ENCODE data around the gene CD79B. TPM values are rescaled to one million over a fixed set of nuclear protein-coding genes. Genes with fewer than 3 reads are reported as not detected.

Gene CD79B
- total and polyA plus RNA-seq, 2 of the 13 experiments (the other 11 are each of a cell fraction or from before 2014, with no cell fraction given): not detected

DNA sequence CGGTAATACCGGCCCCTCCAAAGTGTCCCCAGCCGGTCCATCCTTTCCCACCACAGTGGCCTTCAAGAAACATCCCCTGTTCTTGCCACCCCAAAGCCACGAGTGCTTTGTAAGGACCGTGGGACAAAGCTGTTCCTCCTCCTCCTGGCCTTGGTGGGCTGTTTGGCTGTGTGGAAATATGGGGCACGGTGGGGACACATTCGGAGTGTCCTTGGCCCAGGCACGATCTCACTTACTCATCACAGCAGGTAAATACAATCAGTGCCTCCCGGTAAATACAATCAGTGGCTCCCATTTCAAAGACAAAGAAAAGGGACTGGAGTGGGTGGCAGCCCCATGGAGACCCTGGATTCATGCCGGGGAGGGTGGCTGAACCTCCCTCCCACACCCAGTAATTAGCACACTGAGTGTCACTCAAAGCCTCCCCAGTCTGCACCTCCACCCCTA lies 30.2 kb upstream of the CD79B start (continued):
- TF ChIP-seq XRCC5 (optimal IDR thresholded peaks at IDR 0.05; ENCODE audit: low read length) (no peak), BHLHE40 (IDR thresholded peaks at IDR 0.05; ENCODE audit: low read length) (peak; percentile 65; the same call in 1 of the 2 replicates), ZNF138 (CRISPR knock-in tag; IDR thresholded peaks at IDR 0.05; ENCODE audit: low read depth) (no peak), MIER3 (CRISPR knock-in tag; IDR thresholded peaks at IDR 0.05; ENCODE audit: borderline replicate concordance) (no peak), PPARG (CRISPR knock-in tag; conservative IDR thresholded peaks at IDR 0.05) (no peak), KLF16 (CRISPR knock-in tag; IDR thresholded peaks at IDR 0.05) (peak in 1 of 2 experiments; percentile 49; a peak in 1 of 4 replicates), SRF (IDR thresholded peaks at IDR 0.05; ENCODE audit: low read depth, low read length) (no peak), HDAC2 (CRISPR knock-in tag; IDR thresholded peaks at IDR 0.05) (peak; percentile 71; the same call in 1 of the 2 replicates), KLF13 (CRISPR knock-in tag; IDR thresholded peaks at IDR 0.05) (no peak), MBNL3 (CRISPR knock-in tag; conservative IDR thresholded peaks at IDR 0.05) (no peak), NFIB (CRISPR knock-in tag; IDR thresholded peaks at IDR 0.05; ENCODE audit: borderline replicate concordance) (no peak), SRY (CRISPR knock-in tag; IDR thresholded peaks at IDR 0.05) (no peak), ZNF75D (CRISPR knock-in tag; IDR thresholded peaks at IDR 0.05; ENCODE audit: borderline replicate concordance) (no peak), ZBTB38 (CRISPR knock-in tag; IDR thresholded peaks at IDR 0.05) (0 out of 2 replicates have a peak, but pooled peaks have one; percentile 16), ZKSCAN1 (IDR thresholded peaks at IDR 0.05; ENCODE audit: low read length) (no peak), SMARCE1 (IDR thresholded peaks at IDR 0.05; ENCODE audit: borderline replicate concordance) (no peak), RCOR2 (CRISPR knock-in tag; IDR thresholded peaks at IDR 0.05) (peak; percentile 61; the same call in 1 of the 2 replicates), ZFP1 (CRISPR knock-in tag; IDR thresholded peaks at IDR 0.05) (no peak), ZMAT3 (CRISPR knock-in tag; conservative IDR thresholded peaks at IDR 0.05) (no peak), SMAD1 (CRISPR knock-in tag; IDR thresholded peaks at IDR 0.05; ENCODE audit: borderline replicate concordance, low read depth) (no peak), ZNF670 (CRISPR knock-in tag; IDR thresholded peaks at IDR 0.05; ENCODE audit: borderline replicate concordance) (no peak), BCL6 (CRISPR knock-in tag; IDR thresholded peaks at IDR 0.05) (no peak), ZNF264 (CRISPR knock-in tag; IDR thresholded peaks at IDR 0.05) (no peak), ZC3H13 (CRISPR knock-in tag; IDR thresholded peaks at IDR 0.05) (no peak), ZNF747 (CRISPR knock-in tag; IDR thresholded peaks at IDR 0.05; ENCODE audit: borderline replicate concordance) (no peak)
- TF ChIP-seq, protein P1, sequence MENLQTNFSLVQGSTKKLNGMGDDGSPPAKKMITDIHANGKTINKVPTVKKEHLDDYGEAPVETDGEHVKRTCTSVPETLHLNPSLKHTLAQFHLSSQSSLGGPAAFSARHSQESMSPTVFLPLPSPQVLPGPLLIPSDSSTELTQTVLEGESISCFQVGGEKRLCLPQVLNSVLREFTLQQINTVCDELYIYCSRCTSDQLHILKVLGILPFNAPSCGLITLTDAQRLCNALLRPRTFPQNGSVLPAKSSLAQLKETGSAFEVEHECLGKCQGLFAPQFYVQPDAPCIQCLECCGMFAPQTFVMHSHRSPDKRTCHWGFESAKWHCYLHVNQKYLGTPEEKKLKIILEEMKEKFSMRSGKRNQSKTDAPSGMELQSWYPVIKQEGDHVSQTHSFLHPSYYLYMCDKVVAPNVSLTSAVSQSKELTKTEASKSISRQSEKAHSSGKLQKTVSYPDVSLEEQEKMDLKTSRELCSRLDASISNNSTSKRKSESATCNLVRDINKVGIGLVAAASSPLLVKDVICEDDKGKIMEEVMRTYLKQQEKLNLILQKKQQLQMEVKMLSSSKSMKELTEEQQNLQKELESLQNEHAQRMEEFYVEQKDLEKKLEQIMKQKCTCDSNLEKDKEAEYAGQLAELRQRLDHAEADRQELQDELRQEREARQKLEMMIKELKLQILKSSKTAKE (CRISPR knock-in tag; IDR thresholded peaks at IDR 0.05; ENCODE audit: borderline replicate concordance): no peak
- TF ChIP-seq, protein P2, sequence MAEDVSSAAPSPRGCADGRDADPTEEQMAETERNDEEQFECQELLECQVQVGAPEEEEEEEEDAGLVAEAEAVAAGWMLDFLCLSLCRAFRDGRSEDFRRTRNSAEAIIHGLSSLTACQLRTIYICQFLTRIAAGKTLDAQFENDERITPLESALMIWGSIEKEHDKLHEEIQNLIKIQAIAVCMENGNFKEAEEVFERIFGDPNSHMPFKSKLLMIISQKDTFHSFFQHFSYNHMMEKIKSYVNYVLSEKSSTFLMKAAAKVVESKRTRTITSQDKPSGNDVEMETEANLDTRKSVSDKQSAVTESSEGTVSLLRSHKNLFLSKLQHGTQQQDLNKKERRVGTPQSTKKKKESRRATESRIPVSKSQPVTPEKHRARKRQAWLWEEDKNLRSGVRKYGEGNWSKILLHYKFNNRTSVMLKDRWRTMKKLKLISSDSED (CRISPR knock-in tag; IDR thresholded peaks at IDR 0.05): no peak
- TF ChIP-seq, protein P3, sequence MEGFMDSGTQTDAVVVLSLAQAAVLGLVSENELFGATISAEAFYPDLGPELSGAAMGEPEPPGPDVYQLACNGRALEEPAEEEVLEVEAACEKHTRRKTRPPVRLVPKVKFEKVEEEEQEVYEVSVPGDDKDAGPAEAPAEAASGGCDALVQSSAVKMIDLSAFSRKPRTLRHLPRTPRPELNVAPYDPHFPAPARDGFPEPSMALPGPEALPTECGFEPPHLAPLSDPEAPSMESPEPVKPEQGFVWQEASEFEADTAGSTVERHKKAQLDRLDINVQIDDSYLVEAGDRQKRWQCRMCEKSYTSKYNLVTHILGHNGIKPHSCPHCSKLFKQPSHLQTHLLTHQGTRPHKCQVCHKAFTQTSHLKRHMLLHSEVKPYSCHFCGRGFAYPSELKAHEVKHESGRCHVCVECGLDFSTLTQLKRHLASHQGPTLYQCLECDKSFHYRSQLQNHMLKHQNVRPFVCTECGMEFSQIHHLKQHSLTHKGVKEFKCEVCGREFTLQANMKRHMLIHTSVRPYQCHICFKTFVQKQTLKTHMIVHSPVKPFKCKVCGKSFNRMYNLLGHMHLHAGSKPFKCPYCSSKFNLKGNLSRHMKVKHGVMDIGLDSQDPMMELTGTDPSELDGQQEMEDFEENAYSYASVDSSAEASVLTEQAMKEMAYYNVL (CRISPR knock-in tag; IDR thresholded peaks at IDR 0.05; ENCODE audit: borderline replicate concordance): no peak
- TF ChIP-seq, protein P4, sequence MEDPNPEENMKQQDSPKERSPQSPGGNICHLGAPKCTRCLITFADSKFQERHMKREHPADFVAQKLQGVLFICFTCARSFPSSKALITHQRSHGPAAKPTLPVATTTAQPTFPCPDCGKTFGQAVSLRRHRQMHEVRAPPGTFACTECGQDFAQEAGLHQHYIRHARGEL (CRISPR knock-in tag; IDR thresholded peaks at IDR 0.05): no peak
